Sigmoid colon (tissue), 7 donors: Measurements from ENCODE around the gene MARK3. TPM values are rescaled to one million over a fixed set of nuclear protein-coding genes. Genes with fewer than 3 reads are reported as not detected.
A peak's percentile ranks its signal among the peaks of the same experiment; 100 is the strongest.
"Not testable (repeated sequence)": the region's sequence is repeated elsewhere in the genome, so short reads cannot be mapped to it uniquely, and the experiment has no call there.

Experiments
- DNase-seq: peaks from one replicate; pipeline ENCODE4 v3.0.0-alpha.2; 2019
- H3K27ac ChIP-seq, 4 donors: fragments of 200-600 bp; sonication (generic); one replicate each; pipeline ENCODE4 v1.5.1; 2016 to 2019; ENCODE audit warnings: mild to moderate bottlenecking in 1 of 4
- H3K27me3 ChIP-seq, 3 donors: fragments of 200-600 bp; sonication (generic); one replicate each; pipeline ENCODE4 v1.5.1; 2019; ENCODE audit warnings: mild to moderate bottlenecking in 1 of 3
- H3K36me3 ChIP-seq, 4 donors: fragments of 200-600 bp; sonication (generic); one replicate each; pipeline ENCODE4 v1.5.1; 2016 to 2019
- H3K4me1 ChIP-seq, 4 donors: fragments of 200-600 bp; sonication (generic); one replicate each; pipeline ENCODE4 v1.5.1; 2017 to 2019
- H3K4me3 ChIP-seq, 4 donors: fragments of 200-600 bp; sonication (generic); one replicate each; pipeline ENCODE4 v1.5.1; 2017 to 2019; ENCODE audit warnings: mild to moderate bottlenecking in 2 of 4, moderate library complexity in 1 of 4
- H3K9me3 ChIP-seq, 4 donors: fragments of 200-600 bp in 3 of 4; sonication (generic) in 3 of 4; one replicate each; pipeline versions ENCODE4 v1.5.1 to v1.6.1; 2013 to 2019
- EP300 ChIP-seq, 4 donors: sonication (generic); formaldehyde crosslinking; IDR thresholded peaks; one replicate each; pipeline ENCODE4 v1.6.1; 2017; ENCODE audit warnings: antibody characterized with exemption in 4 of 4
- POLR2A ChIP-seq, 2 donors: fragments of 450-650 bp; IDR thresholded peaks; one replicate each; pipeline ENCODE4 v1.6.1; 2016; ENCODE audit warnings: antibody characterized with exemption in 2 of 2, mild to moderate bottlenecking in 2 of 2, moderate library complexity in 2 of 2
- POLR2AphosphoS5 ChIP-seq, 4 donors: sonication (generic); formaldehyde crosslinking; IDR thresholded peaks; one replicate each; pipeline ENCODE4 v1.6.1; 2017; ENCODE audit warnings: antibody characterized with exemption in 4 of 4
- WGBS, 2 donors: extraction: QIAGEN DNeasy Blood & Tissue Kit; methylation state at CpG; one replicate each; pipeline ENCODE4 v1.1.7; 2013; 5-methylcytosine and 5-hydroxymethylcytosine counted together
- intact Hi-C: fragments of 100-400 bp; cut with DNase I; formaldehyde crosslinking; loops from one replicate; pipeline ENCODE4 v1.15.1; 2023
- polyA plus RNA-seq, 3 donors: library from polyadenylated mRNA; stranded (reverse); fragments of 200-250 nt; gene quantifications; one replicate each; pipeline ENCODE4 v1.2.3, GENCODE V29; 2013
- total RNA-seq, 4 donors: library from RNA; depleted of rRNA; stranded (reverse); fragments of >200 nt; gene quantifications; one replicate each; pipeline ENCODE4 v1.1.0, GENCODE V29; 2016
- TF ChIP-seq, protein P1 (sequence below), 4 experiments: fragments of 450-650 bp in 3 of 4; fragments of 200-600 bp in 1 of 4; IDR thresholded peaks; one replicate each; pipeline ENCODE4 v1.5.1; 2016 to 2019; ENCODE audit warnings: antibody characterized with exemption in 4 of 4, mild to moderate bottlenecking in 3 of 4, moderate library complexity in 2 of 4
- donor health status: healthy with polysubstance abuse.
- donor health status: Bipolar disorder and iron deficiency.
- donor health status: healthy.

MARK3 gene
- total and polyA plus RNA-seq, 7 donors, result 21.6 to 104 (median 66.7) TPM

DNA sequence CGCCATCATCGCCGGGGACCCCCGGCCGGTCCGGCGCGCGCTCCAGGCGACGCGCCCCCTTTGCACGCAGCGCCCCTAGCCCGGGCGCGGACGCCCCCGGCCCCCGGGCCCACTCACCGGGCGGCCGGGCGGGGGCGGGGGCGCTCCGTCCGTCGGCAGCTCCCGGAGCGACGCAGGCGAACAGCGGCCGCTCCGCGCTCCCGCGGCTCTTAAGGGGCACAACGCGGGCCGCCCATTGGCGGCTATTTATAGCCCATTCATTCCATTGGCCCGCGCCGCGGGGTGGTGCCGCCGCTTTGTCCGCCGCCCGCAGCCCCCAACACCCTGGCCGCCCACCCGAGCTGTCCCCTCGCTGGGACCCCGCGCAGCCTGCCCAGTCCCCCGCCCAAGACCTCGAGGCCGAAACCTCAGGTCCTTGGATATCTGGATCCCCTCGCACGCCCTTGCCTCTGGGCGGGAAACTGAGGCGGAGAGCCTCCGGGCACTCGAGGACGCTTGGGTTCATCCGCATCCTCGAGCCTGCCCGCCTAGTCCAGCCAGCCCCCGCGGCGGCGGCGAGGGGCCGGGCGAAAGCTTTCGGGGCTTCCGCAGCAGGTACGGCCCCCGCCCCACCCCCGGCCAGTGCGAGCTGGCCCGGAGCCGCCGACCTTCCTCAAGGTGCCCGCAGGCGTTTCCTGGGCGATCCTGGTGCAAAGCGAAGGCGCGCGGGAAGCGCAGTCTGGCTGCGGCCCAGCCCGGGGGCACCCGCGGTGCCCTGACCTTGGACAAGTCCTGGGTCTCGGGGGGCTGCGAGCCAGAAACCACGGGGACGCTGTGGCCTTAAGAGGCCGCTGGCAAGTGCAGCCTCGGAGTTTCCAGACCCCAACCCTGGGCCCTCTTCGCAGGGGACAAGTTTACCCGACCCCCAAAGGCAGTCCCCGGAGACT lies 137.7 kb downstream of the MARK3 start, which contains the start of gene CKB:
Gene CKB, minus strand, starts transcription at position 182 of the 926 bp plus-strand sequence. CDS start 337 bp downstream, outside the sequence.
- peak within 1 kb of the TSS; percentile 64 to 85 (median 78) for H3K4me3 ChIP-seq
- WGBS, 2 donors, result 5 to 6% methylated on average over 107 of the region's 107 CpGs
- DNase-seq, result peak; percentile 93
- intact Hi-C loops, result no loop called here
- H3K36me3 ChIP-seq, result peaks cover 5 to 12% (median 11%) of the 10 kb centered on the region in 4 donors
- H3K27ac ChIP-seq, result peak within 1 kb of the TSS; percentile 86 to 98 (median 93)
- H3K9me3 ChIP-seq, result no peaks in the 10 kb centered on the region
- H3K27me3 ChIP-seq, result no peaks in the 10 kb centered on the region
- TF ChIP-seq POLR2AphosphoS5 (IDR thresholded peaks at IDR 0.05), result peak; percentile 80 to 95 (median 90)
- peak; percentile 26 to 37 for TF ChIP-seq POLR2A (IDR thresholded peaks at IDR 0.05)
- TF ChIP-seq EP300 (IDR thresholded peaks at IDR 0.05), result no peak
- H3K4me1 ChIP-seq, result peaks cover 0 to 77% (median 68%) of the 10 kb centered on the region in 4 donors

DNA sequence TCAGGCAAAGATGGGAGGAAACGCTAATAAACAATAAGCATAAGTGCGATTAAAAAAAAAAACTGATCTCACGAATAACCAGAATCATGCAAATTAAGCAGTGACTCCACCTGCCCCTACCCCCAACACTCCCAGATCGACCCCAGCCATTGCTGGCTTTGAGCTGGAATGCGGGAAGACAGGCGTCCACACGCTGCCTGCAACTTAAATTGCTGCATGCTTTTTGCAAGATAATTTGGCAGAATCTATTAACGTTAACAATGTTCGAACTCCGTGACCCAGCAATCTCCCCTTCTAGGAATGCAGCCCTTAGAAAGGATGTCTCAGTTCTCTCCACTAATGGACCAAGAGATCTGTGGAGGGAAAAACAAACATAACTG lies 138.3 kb downstream of the MARK3 start:
- Histone ChIP-seq H3K9me3 (no peaks in the 10 kb centered on the region), H3K4me3 (peak overlapping the region in 3 of 4 donors; percentile 64 to 85 (median 73)), H3K27me3 (no peaks in the 10 kb centered on the region), H3K36me3 (peaks cover 5 to 12% (median 11%) of the 10 kb centered on the region in 4 donors), H3K4me1 (peaks cover 0 to 77% (median 68%) of the 10 kb centered on the region in 4 donors), H3K27ac (peak overlapping the region in 3 of 4 donors; percentile 92 to 98 (median 94))
- 68 to 79% methylated on average over 10 of the region's 10 CpGs for WGBS, 2 donors
- intact Hi-C loops, result no loop called here
- TF ChIP-seq POLR2AphosphoS5 (IDR thresholded peaks at IDR 0.05) (no peak), POLR2A (IDR thresholded peaks at IDR 0.05) (no peak), EP300 (IDR thresholded peaks at IDR 0.05) (no peak)
- TF ChIP-seq, protein P1, sequence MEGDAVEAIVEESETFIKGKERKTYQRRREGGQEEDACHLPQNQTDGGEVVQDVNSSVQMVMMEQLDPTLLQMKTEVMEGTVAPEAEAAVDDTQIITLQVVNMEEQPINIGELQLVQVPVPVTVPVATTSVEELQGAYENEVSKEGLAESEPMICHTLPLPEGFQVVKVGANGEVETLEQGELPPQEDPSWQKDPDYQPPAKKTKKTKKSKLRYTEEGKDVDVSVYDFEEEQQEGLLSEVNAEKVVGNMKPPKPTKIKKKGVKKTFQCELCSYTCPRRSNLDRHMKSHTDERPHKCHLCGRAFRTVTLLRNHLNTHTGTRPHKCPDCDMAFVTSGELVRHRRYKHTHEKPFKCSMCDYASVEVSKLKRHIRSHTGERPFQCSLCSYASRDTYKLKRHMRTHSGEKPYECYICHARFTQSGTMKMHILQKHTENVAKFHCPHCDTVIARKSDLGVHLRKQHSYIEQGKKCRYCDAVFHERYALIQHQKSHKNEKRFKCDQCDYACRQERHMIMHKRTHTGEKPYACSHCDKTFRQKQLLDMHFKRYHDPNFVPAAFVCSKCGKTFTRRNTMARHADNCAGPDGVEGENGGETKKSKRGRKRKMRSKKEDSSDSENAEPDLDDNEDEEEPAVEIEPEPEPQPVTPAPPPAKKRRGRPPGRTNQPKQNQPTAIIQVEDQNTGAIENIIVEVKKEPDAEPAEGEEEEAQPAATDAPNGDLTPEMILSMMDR (IDR thresholded peaks at IDR 0.05), result no peak
- no peak for DNase-seq

DNA sequence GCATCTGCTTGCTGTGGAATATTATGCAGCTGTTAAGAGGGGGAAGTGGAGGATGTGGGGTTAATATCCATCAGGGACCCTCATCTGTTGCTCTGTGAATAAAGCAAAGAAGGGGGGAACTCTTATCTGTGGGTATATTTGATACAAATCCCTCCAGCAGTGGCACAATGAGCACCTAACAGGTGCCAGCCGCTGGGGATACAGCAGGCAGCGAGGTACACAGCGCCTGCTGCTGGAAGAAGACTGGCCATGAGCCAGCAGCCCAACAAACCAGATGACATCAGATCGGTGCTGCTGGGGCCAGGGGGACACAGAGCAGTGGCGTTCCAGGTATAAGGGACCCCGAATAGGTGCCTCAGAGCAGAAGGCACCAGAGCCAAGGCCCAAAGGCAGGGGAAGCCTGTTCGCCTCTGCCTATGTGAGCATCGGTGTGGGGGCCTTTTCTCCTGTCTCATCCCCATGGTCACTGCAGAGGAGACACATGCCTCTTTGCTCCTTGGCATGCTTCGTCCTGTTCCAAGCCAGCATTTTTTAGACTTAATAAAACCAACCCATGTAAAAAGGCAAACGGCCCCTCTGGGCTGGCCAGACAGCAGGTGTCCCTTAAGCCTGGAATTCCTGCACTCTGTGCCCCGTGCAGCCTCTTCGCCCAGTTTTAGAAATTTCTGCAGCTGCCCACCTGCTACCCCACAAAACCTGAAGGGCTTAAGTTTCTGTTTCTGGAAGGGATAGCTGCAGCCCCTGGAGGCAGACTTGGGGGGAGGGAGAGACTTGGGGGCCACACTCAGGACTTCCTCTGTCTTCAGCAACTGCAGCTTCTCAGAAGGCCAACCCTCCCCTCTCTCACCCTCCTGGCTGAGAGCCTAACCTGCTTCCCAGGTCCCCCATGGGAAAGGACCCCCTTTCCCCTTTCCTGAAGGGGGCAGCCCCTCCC lies 139.1 kb downstream of the MARK3 start:
- H3K4me1 ChIP-seq, result peaks cover 0 to 73% (median 64%) of the 10 kb centered on the region in 4 donors
- TF ChIP-seq, protein P1 (IDR thresholded peaks at IDR 0.05), result no peak
- TF ChIP-seq POLR2A (IDR thresholded peaks at IDR 0.05), result no peak
- no peak for TF ChIP-seq POLR2AphosphoS5 (IDR thresholded peaks at IDR 0.05)
- TF ChIP-seq EP300 (IDR thresholded peaks at IDR 0.05), result no peak
- no peaks in the 10 kb centered on the region for H3K9me3 ChIP-seq
- intact Hi-C loops, result no loop called here
- no peak for DNase-seq
- 62 to 79% methylated on average over 12 of the region's 12 CpGs for WGBS, 2 donors
- H3K4me3 ChIP-seq, result no peak overlapping the region
- no peaks in the 10 kb centered on the region for H3K27me3 ChIP-seq
- peaks cover 5 to 12% (median 11%) of the 10 kb centered on the region in 4 donors for H3K36me3 ChIP-seq
- H3K27ac ChIP-seq, result peak overlapping the region in 3 of 4 donors; percentile 92 to 98 (median 94)

DNA sequence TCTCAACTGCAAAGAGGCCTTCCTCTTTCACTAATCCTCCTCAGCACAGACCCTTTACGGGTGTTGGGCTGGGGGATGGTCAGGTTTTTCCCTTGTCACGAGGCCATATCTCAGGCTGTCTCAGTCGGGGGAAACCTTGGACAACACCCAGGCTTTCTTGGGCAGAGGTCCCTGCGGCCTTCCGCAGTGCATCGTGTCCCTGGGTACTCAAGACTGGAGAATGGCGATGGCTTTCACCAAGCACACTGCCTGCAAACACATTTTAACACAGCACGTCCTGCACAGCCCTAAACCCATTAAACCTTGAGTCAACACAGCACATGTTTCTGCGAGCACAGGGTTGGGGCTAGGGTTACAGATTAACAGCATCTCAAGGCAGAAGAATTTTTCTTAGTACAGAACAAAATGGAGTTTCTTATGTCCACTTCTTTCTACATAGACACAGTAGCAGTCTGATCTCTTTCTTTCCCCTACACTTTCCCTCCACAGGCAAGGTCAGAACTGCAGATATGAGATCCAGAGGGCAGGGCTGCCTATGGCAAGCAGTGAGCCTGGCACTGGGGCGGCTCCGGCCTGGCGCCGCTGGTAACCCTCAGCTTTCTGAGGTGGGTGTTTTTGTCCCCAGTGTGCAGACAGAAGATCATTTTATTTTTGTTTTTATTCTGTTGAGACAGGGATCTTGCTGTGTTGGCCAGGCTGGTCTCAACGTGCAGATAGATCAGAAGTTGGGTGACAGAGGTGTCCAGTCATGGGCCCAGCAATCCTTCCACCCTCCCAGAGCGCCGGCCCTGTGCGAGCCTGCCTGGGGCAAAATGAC lies 140.4 kb downstream of the MARK3 start:
- H3K27ac ChIP-seq, result peak overlapping the region in 3 of 4 donors; percentile 92 to 98 (median 94)
- DNase-seq, H3K27me3 ChIP-seq, H3K36me3 ChIP-seq, H3K9me3 ChIP-seq, intact Hi-C loops, H3K4me3 ChIP-seq: not testable (repeated sequence)
- WGBS, 2 donors, result 36 to 66% methylated on average over 17 of the region's 17 CpGs
- peaks cover 0 to 73% (median 64%) of the 10 kb centered on the region in 4 donors for H3K4me1 ChIP-seq
